ENCODE results near the gene NCOA7.
A peak's percentile ranks its signal among the peaks of the same experiment; 100 is the strongest.

DNA sequence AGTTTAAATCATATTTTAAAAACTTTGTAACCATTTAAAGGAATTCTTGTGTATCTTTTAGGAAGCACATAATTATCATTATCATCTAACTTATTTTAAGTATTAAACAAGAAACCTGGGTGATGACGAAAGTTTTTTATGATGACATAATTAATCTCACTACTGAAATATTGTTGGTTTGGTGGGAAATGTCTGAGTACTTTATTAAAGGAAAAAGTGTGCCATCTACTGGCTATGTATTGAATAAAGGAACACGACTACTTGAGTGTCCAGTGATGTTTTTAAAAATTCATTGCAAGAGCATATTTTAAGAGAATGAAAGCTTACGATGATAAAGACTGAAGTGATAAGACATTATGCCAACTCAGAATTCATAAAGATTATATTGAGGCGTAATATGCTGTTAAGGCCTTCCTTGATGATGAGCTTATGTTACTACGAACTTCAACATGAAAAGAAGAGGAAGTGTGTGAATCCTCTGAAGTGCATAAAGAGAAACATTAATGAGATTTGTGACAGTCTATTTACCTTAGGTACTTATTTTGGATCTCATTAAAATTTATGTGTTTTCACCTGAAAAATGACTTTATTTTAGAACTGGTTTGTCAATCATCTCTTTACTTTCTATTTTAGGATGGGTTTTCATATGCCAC lies 183.6 kb downstream of the NCOA7 start:
- TF ChIP-seq, protein P1, sequence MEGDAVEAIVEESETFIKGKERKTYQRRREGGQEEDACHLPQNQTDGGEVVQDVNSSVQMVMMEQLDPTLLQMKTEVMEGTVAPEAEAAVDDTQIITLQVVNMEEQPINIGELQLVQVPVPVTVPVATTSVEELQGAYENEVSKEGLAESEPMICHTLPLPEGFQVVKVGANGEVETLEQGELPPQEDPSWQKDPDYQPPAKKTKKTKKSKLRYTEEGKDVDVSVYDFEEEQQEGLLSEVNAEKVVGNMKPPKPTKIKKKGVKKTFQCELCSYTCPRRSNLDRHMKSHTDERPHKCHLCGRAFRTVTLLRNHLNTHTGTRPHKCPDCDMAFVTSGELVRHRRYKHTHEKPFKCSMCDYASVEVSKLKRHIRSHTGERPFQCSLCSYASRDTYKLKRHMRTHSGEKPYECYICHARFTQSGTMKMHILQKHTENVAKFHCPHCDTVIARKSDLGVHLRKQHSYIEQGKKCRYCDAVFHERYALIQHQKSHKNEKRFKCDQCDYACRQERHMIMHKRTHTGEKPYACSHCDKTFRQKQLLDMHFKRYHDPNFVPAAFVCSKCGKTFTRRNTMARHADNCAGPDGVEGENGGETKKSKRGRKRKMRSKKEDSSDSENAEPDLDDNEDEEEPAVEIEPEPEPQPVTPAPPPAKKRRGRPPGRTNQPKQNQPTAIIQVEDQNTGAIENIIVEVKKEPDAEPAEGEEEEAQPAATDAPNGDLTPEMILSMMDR (IDR thresholded peaks at IDR 0.05): peak; percentile 34 to 58 (median 38)
- TF ChIP-seq POLR2A (IDR thresholded peaks at IDR 0.05): no peak
